GM12874 (cell line): ENCODE data around the gene GAPDHS.

Experiments
- CTCF ChIP-seq: IDR thresholded peaks from 2 replicates; pipeline ENCODE4 v1.5.1; 2011; ENCODE audit warnings: low read depth, mild to moderate bottlenecking, control low read depth, low read length, moderate library complexity; ENCODE audit not compliant: insufficient read depth

The GAPDHS gene

DNA sequence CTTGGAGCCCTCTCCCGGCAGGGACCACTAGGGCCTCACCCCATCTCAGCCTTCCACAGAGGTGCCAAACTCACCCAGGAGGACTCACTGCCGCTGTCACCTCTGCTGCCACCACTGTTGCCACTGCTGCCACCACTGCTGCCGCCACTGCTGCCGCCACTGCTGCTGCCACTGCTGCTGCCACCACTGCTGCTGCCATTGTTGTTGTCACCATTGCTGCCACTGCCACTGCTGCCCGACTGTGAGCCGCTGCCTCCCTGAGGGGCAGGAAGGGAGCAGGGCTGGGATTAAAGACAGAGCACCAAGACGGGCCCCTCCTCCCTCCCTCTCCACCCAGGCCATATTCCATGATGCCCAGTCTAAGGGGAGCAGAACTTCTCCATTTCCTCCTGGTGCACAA lies 21.9 kb upstream of the GAPDHS start:
- no peak for TF ChIP-seq CTCF

DNA sequence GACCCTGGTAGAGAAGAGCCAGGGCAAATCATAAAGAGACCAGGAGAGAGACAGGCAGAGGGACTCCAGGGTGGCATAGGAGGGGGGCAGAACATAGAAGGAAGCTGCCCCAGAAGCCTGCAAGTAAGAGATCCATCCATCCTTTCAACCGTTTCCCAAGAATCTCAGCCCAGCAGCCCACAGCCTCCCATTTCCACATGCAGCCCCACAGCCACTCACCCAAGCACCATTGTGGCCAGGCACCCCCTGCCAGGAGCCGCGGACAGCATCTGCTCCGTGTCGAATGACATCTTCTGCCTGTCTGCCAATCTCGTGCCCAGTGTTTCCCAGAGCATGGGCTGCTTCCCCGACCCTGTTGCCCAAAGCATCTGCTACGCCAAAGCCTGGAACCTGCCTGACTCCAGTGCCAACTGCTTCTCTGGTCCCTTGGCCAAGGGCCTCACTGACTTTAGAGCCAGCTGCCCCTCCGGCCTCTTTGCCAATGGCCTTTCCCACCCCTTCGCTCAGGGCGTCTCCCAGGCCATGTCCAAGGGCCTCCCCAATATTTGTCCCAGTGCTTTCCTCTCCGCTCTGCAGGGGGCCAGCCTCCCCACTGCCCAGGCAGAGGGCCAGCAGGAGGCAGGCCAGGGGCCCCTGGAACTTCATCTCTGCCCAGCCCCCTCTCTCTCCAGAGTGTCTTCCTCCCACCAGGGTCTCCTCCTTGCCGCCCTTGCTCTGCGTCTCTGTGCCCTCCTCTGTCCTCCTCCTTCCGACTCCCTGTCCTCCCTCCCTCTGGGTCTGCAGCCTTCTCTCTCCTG lies 20.2 kb upstream of the GAPDHS start:
- TF ChIP-seq CTCF: no peak

- 0 out of 2 replicates have a peak, but pooled peaks have one; percentile 16 for TF ChIP-seq CTCF
These were observed 19.5 kb upstream of the GAPDHS start, which contains the start of gene DMKN for GRCh38 chr19:35513628-35514281. Gene DMKN, minus strand, starts transcription at chr19:35513649. Its CDS starts 174 bp downstream, at chr19:35513475.

DNA sequence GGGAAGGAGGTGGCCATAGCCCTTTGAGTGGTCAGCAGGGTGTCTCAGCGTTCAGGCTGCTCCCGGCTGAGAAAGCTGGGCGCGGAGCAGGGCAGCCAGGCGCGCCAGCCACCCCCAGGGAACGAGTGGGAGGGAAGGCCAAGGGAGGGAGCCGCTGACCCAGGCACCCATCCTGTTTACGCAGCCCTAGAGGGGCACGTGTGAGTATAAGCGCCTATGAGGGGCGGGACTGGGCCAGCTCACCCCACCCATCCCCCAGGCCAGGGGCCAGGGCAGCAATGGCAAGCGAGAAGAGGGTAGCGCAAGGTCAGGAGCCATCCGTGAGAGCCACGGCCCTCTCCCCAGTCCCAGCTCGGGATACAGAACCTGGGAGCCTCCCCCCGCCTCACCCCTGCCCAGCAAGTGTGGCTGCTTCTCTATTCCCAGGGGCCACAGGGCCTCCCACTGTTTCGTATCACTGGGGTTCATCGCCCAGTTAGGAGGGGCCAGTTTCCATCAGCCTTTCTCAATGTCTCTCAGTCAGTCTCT lies 18.9 kb upstream of the GAPDHS start:
- no peak for TF ChIP-seq CTCF

- TF ChIP-seq CTCF: no peak
These were observed 16.9 kb upstream of the GAPDHS start for GRCh38 chr19:35516310-35516709.

DNA sequence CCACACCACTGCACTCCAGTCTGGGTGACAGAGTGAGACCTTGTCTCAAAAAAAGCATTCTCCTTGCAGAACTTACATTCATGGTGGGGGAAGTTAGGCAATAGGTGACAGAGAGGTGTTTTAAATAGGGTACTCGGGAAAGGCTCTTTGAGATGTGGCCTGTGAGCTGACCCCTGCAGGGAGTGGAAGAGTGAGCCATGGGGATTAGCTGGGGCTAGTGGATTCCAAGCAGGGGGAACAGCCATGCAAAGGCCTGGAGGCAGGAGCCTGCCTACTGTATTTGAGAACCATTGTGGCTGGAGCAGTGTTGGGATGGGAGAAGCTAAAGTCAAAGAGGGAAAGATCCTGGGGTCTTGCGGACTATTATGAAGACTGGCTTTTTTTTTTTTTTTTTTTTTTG lies 15.9 kb upstream of the GAPDHS start:
- TF ChIP-seq CTCF: no peak

DNA sequence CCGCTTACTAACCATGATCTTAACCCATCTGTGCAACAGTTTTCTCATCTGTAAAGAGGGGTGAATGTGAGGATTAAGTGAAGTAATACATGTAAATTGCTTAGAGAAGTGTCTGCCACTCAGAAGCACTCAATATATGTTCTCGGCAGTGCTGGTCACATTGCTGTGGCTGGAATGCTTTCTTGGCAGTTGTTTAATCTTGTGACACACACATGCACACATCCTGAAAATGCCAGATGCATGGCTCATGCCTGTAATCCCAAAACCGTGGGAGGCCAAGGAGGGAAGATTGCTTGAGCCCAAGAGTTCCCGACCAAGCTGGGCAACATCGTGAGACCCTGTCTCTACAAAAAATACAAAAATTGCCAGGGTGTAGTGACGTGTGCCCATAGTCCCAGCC lies 14.9 kb upstream of the GAPDHS start:
- no peak for TF ChIP-seq CTCF
